ENCODE measurements around the gene CBLN3.

DNA sequence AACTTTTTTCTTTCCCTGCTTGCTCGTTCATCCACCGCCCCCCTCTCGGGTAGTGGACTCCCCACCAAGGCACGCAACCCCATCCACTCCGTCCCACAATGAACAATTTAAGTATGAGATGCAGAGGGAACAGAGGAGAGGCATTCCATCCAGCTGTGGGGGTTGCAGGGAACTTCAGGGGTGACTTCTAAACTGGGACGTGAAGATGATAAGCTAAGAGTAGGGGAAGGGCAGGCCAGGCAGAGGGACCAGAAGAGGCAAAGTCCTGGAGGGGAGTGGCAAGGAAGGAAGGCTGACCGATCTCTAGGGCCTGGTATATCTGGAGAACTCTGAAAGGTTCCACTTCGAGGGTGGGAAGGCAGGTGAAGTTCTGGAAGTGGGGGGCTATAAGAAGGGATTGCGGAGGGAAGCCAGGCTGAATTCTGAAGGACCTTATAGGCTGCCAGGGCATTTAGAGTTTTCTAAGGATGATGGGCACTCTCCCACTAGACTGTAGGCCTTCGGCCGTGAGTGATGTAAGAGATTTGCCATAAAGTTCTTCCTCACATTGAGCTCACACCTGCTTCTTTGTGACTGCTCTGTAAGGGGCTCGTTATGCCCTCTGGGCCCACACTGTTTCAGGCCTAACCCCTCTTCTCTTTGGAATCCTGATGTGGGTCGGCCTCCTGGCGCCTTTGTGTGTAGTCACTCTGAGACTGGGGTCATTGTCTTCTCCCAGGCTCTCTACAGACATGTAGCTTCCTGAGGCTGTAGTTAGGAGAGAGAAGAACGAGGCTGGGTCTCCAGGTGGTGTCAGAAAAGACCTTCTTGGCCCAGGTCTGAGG, 49.3 kb downstream of the CBLN3 start:
- TF ChIP-seq, protein P1, sequence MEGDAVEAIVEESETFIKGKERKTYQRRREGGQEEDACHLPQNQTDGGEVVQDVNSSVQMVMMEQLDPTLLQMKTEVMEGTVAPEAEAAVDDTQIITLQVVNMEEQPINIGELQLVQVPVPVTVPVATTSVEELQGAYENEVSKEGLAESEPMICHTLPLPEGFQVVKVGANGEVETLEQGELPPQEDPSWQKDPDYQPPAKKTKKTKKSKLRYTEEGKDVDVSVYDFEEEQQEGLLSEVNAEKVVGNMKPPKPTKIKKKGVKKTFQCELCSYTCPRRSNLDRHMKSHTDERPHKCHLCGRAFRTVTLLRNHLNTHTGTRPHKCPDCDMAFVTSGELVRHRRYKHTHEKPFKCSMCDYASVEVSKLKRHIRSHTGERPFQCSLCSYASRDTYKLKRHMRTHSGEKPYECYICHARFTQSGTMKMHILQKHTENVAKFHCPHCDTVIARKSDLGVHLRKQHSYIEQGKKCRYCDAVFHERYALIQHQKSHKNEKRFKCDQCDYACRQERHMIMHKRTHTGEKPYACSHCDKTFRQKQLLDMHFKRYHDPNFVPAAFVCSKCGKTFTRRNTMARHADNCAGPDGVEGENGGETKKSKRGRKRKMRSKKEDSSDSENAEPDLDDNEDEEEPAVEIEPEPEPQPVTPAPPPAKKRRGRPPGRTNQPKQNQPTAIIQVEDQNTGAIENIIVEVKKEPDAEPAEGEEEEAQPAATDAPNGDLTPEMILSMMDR (IDR thresholded peaks at IDR 0.05): no peak
- no peak for TF ChIP-seq POLR2A (IDR thresholded peaks at IDR 0.05)
